ENCODE data around the gene MAPK9.

Gene MAPK9

DNA sequence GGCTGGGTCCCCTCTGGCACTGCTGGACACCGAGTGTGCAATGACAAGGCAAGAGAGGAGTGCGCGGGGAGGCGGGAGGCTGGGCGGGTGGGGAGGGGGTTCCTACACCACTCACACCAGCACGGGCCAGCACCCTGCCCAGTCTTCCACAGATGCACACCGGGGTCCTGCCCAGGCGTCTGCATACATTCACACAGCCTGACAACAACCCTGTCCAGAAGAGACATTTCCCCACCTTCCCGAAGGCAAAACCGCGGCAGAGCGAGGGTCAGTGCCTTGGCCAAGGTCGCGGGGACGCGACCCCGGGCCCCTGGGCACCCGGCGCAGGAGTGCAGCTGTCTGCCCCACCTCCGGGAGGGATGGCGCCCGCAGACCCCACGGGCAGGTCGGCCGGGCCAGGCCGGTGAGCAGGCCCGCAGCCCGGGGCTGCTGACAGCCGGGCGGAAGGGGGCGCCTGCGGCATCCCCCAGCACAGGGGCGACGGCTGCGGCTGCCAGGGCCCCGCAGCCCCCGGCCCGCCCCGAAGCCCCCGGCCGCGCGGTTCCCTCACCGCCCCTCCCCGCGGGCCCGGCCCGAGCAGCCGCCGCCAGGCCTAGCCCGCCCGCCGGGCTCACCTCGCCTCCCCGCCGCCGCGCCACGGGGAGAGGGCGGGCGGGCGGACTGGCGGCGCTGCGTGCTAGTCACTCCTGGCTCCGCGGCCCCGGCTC lies 496 bp downstream of the MAPK9 start:
- DNase-seq: peak; percentile 67

DNA sequence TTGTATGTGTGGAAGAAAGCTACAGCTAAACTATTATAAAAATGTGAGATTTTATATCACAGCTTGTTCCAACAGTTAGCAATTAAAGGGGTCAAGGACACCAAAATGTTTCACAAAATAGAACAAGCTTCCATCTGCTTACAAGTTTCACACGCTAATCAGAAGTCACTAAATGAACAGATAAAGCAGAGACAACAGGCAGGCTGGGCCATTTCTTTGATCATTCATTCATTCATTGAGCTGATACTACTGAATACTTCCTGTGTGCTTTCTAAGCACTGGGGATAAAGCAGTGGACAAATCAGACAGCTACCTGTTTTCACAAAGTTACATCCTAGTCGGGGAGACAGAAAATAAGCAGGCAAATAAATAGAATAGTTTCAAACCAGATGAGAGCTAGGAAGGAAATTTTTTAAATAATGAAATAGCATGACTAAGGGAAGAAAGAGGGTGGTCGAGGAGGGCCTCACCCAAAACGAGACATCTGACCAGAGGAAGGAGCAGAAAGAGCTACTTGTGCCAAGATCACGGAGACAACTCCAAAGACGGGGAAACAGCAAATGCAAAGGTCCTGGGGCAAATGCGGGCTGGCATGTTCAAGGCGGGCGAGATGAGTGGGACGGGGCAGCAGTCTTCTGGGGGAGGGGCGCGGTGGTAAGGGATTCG lies 1.2 kb downstream of the MAPK9 start:
- DNase-seq: no peak

DNA sequence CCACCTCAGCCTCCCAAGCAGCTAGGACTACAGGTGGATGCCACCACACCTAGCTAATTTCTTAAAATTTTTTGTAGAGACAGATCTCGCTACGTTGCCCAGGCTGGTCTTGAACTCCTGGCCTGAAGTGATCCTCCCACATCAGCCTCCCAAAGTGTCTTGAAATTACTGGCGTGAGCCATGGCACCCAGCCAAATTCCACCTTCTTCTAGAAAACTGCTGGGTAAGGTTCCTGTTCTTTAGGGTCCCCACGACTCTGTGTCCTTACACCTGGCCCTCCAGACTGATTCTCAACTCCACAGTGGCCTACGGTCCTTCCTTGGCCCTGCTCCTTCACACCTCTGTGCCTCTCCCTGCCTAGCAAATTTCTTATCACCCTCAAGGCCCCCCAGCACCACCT lies 1.9 kb downstream of the MAPK9 start:
- no peak for DNase-seq

DNA sequence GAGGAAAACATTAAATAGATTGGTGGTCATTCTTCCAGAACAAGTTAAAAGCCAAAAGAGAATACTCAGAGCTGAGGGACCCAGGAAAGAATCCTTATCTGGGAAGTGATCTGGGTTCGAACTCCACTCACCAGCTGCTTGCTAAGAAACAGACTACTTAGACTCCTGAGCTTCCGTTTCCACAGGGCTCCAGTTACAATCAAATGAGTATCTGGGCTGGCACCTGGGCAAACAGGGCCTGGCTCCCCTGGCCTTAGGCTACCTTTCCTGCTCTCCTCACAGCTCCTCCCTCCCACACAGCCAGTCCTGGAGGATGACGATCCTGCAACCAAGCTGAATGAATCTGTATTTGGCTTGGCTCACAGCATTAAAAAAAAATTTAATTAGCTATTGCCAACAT lies 2.5 kb downstream of the MAPK9 start:
- DNase-seq: peak; percentile 84

DNA sequence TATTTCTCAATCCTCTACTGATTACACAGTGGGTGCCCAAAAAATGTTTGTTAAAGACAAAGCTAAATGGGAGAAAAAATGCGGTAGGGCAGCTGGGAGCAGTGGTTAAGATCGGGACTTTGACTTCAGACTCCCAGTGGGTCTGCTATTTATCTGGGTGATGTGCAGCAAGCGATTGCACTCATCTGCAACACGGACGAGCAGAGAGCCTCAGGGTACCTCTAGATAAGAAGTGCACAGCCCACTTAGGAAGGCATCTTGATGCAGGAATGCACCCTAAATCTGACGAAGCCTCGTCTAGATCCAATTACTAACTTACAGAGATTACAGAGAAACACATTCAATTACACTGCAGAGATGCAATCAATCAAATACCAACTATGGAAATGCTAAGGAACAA lies 4.0 kb downstream of the MAPK9 start:
- no peak for DNase-seq

DNA sequence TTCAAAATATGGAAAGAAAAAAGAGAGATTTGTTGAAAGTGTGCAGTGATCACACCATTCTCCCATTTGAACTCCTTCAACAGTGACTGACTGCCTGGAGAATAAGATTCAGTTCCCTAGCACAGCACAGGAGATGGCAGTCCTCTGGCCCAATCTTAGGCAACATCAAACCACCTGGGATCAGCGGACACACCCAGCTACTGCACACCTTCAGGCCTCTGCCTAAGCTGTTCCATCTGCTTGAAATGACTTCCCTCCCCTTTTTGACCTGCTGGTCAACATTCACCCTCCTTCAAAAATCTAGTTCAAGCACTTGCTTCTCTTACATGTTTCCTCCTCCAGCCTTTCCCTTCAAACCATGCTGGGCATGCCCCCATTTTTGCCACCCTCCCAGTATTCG lies 4.5 kb downstream of the MAPK9 start:
- DNase-seq: no peak

DNA sequence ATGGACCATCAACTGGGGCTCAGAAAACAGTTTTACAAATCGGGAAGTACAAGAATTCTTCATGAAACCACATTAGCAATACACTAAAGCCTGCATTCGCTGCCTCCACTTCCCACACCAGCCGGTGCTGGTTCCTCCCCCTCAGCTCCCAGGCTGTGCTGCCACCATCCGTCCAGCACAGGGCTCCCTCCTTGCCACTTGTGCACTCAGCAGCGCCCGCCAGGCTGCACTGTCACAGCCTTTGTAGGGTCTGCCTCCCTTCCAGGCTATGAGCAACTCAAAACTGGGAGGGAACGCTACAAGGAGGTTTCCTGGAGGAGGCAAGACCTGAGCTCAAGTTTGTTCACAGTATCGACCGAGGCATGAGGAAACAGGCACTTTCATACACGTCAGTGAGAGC lies 7.7 kb downstream of the MAPK9 start:
- no peak for DNase-seq

DNA sequence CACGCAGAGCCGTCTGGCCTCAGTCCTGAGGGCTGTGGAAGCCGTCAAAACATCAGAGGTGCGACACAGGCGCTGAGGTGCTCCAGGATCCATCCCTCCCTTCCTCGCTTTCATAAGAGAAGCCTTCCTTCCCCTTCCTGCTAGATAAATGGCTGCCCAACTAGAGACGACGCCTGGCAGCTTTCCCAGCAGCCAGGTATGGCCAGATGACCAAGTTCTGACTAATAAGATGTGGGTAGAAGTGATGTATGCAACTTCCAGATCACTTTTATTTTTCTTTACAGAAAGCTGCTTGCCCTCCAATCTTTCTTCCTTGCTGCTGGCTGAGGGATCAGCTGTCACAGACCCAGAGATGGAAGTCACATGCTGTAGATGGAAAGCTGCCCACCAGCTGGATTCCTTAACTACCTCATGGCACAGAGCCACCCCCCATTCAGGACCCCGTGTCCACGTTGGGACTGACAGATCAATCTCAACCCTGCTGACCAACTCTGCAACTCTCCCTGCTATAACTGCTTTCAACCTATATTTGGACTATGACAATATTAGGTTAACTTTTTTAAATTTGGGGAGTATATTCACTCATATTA lies 8.8 kb downstream of the MAPK9 start:
- DNase-seq: no peak

DNA sequence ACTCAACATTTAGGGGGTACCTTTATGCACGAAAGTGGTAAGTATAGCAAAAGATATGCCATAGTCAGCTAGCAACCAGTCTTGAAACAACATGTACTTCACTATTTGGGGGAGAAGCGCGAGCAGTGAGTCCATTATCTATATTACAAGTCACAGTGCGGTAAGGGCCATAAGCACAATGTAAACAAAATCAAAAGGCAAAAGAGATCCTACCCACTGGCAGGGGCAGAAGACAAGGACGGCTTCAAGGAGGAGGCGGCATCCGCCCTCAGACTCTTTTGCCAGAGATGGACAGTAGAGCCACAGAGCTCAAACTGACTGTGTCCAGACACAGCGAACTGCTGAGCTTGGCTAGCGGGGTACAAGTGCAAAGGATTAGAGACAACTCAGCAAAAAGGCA lies 9.6 kb downstream of the MAPK9 start:
- DNase-seq: no peak

DNA sequence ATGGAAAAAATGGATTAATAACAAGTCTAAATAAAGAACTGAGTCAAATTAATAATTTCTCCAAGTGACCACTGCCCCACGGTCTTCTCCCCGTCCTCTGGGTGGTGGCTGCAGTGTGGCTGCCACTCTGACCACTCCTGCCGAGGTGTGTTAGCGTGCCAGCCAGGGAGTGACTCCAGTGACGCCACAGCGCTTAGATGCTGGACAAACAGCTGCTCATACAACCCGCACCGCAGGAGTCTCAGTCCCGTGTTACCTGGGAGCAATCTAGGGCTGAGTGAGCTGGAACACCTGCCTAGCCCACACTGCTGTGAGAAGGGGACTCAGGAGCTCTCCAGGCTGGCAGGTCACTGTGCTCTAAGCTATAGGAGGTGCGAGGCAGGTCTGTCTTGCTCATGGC lies 10.2 kb downstream of the MAPK9 start:
- DNase-seq: no peak

DNA sequence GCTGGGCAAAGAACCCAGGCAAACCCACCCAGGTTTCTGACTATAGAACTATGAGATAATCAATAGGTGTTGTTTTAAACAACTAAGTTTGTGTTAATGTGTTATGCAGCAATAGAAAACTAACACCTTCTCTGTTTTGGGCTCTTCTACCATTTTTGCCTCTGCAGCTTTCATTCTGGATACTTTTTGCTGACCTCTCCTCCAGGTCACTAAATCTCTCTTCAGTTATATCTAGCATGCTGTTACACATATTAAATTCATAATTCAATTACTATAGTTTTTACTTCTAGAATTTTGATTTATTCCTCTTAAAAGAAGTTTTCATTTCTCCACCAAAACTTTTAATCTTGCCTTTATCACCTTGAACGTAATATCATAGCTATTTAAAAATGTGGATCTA lies 17.2 kb downstream of the MAPK9 start:
- DNase-seq: no peak

DNA sequence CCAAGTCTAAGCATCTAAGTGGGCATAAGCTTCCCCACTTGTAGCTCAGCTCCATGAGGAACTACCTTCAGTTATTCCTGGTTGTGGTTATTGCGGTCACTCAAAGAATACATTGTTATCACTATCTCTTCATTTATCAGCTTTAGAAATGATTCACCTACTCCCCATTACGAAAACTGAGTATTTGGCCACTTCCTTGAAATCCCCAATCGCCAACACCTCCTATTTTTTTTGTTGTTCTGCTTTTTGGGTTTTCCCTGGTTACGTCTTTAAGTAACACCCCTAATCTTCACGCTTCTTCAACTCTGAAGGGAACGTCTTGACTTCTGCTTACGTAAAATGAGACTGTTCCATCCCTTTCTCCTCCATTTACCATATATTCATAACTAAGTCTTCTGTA lies 20.7 kb downstream of the MAPK9 start:
- no peak for DNase-seq

DNA sequence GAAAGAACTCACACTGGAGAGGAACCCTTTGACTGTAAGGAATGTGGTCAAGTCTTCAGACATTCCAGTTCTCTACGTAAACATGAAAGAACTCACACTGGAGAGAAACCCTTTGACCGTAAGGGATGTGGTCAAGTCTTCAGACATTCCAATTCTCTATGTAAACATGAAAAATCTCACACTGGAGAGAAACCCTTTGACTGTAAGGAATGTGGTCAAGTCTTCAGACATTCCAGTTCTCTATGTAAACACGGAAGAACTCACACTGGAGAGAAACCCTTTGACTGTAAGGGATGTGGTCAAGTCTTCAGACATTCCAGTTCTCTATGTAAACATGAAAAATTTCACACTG lies 32.6 kb downstream of the MAPK9 start:
- DNase-seq: no peak

DNA sequence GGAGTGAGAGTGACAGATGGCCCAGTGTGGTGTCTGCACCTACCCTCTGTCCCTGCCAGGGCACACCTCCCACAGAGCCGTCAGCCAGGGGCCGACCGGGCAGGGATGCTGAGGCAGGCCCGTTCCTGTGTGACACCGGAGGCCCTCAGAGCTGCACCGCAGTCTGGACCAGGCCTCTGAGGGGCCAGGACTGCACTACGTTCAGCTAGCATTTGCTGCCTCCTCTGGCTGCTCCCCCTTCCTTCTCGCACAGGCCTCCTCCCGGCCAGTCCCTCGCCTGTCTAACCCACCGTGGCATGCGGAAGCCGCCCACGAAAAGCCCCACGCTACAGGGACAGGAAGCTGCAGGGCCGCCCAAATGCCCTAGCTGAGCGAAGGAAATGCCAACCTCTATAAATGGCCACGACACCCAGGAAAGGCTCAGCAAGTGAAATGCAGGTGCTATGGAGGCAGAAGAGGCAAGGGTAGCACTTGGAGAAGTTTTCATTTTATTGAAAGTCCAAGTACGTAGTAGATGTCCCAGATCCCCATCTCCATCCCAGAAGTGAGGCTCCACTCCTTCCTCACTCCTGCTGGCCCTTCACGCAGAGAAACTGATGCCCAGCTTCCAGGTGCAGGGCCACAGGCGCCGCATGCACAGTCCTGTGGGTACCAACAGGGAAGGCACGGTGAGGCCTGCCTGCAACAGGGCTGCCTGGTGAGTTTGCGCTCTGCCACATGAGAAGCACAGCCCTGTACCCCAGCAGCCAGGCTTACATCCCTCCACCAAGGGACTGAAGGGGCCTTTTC lies 38.7 kb downstream of the MAPK9 start:
- DNase-seq: no peak

DNA sequence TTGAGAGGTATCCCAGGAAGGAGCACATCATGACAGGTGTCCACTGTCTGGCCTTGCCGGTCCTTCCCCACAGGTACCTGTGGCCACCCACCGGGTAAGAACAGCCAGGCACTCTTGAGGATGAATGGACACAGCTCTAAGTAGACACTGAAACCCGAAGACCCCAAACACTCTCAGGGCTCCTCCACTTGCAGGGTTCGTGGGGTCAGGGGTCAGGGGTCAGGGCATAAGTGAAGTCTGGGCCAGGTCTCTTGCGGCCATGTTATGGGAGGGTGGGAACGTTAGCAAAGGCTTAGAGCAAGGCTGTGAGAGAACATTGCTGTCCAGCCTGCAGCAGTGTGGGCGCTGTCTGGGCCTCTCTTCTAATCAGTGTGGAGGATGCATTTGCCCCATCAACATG lies 40.0 kb downstream of the MAPK9 start:
- no peak for DNase-seq

DNA sequence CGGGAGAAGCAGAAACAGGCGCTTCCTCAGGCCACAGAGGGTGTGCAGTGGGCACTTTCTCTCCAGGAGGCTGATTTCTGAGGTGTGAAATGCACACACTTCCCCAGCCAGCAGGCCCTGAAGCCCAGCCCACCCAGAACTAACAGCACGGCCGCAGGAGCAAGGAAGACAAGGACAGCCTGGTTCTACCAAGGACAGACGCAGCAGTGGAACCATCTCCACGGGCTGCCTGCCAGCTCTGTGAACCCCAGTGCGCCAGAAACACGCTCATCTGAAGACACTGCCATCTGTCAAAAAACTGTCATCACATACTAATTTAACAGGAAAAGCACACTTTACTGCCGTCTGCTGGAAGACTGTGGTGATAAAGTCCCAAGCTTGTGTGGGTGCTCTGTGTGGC lies 40.7 kb downstream of the MAPK9 start:
- no peak for DNase-seq

DNA sequence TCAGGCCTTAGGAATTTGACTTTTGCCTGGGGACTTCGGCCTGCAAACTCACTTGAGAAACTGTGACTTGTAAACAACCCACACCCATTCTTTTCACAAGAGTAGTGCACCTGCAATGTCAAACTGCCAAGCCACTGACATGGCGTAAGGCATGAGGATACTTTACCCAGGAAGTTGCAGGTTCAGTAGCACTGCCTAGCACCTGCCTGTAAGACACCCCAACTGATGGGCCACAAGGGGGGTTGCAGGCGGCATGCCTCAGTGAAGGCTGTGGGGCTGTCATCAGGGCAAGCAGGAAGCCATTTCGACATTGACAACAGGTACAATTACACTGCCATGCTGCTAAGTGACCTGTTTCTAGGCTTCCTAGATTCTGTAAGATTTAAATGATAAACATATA lies 41.6 kb downstream of the MAPK9 start:
- DNase-seq: no peak

DNA sequence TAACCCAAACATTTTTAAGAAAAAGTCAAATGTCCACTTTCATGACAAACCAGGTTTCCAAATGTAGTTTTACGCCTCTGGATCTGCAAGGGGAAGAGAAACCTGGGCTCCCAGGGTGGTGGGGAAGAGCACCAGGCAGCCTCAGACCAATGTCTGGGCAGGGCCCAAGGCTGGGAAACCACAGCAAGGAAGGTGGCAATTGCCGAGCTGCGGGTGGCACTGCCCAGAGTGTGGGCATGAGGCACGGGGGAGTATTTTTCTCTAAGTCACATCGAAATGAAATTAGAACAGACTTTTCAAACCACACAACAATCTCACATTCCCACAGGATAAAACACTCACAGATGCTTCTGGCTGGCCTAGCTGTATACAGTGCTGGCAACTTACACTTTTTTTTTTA lies 50.3 kb downstream of the MAPK9 start:
- DNase-seq: no peak

DNA sequence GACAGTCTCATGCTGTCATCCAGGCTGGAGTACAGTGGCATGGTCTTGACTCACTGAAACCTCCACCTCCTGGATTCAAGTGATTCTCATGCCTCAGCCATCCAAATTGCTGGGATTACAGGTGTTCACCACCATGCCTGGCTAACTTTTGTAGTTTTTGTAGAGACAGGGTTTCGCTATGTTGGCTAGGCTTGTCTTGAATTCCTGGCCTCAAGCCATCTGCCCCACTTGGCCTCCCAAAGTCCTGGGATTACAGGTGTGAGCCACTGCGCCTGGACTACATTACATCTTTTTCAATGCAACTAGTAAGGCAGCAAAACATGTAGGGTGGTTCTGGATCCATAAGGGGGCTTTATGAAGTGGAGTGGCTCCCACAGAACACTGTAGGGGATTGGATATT lies 53.3 kb downstream of the MAPK9 start:
- DNase-seq: no peak

DNA sequence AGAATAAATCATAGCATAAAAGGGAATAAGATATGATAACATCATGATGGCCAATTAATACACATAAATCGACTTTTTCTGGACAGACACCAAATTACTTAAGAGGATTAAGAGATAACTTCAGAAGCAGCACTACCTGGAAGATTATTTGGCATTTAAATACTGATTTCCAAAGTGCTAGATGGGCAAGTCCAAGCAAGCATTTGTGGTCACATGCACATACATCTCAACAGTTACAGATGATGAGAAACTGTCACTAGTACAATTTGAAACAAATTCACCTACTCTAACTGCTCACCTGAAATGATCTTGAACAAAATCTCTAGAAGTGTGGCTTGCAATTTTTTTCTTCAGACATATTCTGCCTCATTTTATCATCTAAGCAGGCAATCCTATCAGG lies 56.0 kb downstream of the MAPK9 start:
- no peak for DNase-seq

DNA sequence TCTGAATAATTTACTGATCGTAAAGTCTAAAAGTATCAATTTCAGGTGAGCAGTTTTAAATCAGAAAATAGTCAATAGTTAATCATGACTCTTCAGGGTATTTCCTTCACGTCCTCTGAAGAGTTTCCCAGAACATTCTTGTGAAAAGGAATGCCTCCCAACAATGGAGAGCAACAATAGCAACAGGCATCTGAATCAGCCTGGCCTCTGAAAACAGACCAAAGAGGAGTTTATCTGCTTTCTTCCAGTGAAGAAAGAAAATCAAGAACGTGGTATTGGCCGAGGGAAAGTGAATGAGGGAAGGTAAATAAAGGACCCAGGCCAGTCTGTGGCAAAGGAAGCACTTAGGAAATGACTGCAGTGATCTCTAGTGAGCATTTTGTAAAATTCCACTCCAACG lies 56.8 kb downstream of the MAPK9 start:
- DNase-seq: no peak

DNA sequence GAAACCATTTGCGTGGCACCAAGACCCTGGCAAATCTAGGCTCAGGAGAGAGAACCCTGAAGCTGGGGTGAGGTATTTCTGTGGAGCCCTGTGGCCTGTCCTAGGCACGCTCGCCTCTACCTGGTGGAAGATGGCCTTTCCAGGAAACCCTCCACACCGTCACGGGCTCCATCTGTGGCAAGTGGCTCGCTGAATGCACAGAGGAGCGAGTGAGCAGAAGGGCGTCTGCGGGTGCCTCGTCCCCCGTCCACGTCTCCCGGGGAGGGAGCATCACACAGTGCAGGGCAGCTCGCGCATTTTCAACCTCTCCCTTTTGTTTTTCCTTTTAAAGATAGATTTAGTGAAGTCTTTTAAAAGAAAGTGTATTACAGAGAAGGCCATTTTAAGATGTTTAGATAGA lies 57.6 kb downstream of the MAPK9 start:
- DNase-seq: no peak

DNA sequence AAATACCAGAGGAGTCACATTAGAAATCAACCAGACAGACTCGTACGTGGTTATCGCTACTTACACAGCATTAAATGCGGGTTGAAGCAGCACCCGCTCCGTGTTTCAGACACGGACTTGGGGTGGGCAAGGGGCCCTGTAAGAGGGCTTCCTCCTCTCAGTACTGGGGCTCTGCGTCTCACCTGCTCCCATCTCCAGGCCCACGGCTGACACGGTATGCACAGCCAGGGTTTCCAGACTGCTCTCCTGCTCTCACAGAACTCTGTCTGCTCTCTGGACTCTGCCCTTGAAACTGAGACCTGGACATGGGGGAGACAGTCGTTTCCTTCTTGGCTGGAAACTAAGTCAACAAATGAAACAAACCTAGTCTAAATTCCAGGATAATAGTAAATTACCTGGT lies 58.2 kb downstream of the MAPK9 start:
- no peak for DNase-seq

DNA sequence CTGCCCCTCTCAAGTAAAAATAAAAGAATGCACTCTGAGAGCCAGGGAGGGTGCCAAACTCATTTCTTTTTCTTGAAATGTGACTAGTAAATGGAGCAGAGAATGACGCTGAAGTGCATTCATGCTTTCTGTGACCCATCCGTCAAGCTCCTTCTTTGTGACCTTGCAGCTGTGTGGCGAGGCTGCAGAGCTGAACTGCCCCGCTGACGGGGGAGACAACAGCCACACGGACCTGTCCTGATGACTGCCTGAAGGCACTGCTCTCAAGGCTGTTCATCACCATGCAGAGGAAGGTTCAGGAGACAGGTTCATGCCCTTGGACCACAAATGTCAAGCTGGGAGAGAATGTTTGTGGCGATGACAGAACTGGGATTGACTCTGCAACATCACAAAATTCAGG lies 61.9 kb downstream of the MAPK9 start:
- no peak for DNase-seq

Data from islet precursor cell (in vitro differentiated cells).